Adrenal gland (tissue), 12 donors: Measurements from ENCODE around the gene PANX3. TPM values are rescaled to one million over a fixed set of nuclear protein-coding genes. Genes with fewer than 3 reads are reported as not detected.

Experiments
- DNase-seq, 7 donors: peaks; one replicate each; pipeline ENCODE4 v3.0.0-alpha.2; 2019 to 2020
- H3K27ac ChIP-seq, 5 donors: fragments of 200-600 bp; sonication (generic) in 4 of 5; 1 replicate in 3 of 5; 2 replicates in 2 of 5; pipeline versions ENCODE4 v1.5.1 to v1.8.0; 2016 to 2020; ENCODE audit warnings: mild to moderate bottlenecking in 1 of 5
- H3K27me3 ChIP-seq: fragments of 200-600 bp; 2 replicates; pipeline ENCODE4 v1.8.0; 2021
- H3K36me3 ChIP-seq, 2 donors: fragments of 200-600 bp; replicated peaks in 1 of 2; 1 replicate in 1 of 2; 2 replicates in 1 of 2; pipeline versions ENCODE4 v1.5.1 to v1.8.0; 2018 to 2022
- H3K4me1 ChIP-seq, 2 donors: fragments of 200-600 bp; replicated peaks in 1 of 2; 1 replicate in 1 of 2; 2 replicates in 1 of 2; pipeline versions ENCODE4 v1.5.1 to v1.8.0; 2018 to 2021
- H3K4me3 ChIP-seq, 4 donors: fragments of 200-600 bp; sonication (generic) in 3 of 4; one replicate each; pipeline ENCODE4 v1.5.1; 2016 to 2018
- H3K9me3 ChIP-seq, 3 donors: fragments of 200-600 bp; sonication (generic) in 1 of 3; replicated peaks in 1 of 3; 1 replicate in 2 of 3; 2 replicates in 1 of 3; pipeline versions ENCODE4 v1.5.1 to v1.8.0; 2016 to 2021
- POLR2A ChIP-seq, 2 donors: fragments of 450-650 bp; IDR thresholded peaks; one replicate each; pipeline ENCODE4 v1.6.1; 2017; ENCODE audit warnings: antibody characterized with exemption in 2 of 2, mild to moderate bottlenecking in 2 of 2, moderate library complexity in 1 of 2
- WGBS, 4 donors: extraction: QIAGEN DNeasy Blood & Tissue Kit in 2 of 4; methylation state at CpG; one replicate each; pipeline versions ENCODE4 v1.1.5 to v1.1.7; 2013 to 2017; 5-methylcytosine and 5-hydroxymethylcytosine counted together
- intact Hi-C, 2 donors: fragments of 100-400 bp; cut with DNase I; formaldehyde crosslinking; loops; one replicate each; pipeline versions ENCODE4 v1.14.1 to v1.15.0; 2022 to 2023
- polyA plus RNA-seq, 3 donors: library from polyadenylated mRNA; stranded (reverse); fragments of 200-250 nt in 2 of 3; fragments of 350-450 nt in 1 of 3; fragmentation: Illumina TruSeq in 1 of 3; extraction: RNeasy Lipid Tissue Mini Kit (QIAGEN cat#74804) in 1 of 3; gene quantifications; one replicate each; pipeline ENCODE4 v1.2.3, GENCODE V29; 2013 to 2014
- total RNA-seq, 9 donors: library from RNA; depleted of rRNA in 4 of 9; stranded (reverse); fragments of >200 nt in 4 of 9; fragments of 120-200 nt in 1 of 9; fragmentation: NEBNext Ultra II Directional in 1 of 9; extraction: Animal tissue kit (Norgen Biotek cat#: 25700) in 1 of 9; gene quantifications; one replicate each; pipeline versions ENCODE4 v1.1.0 to v1.2.4, GENCODE V29; 2013 to 2023
- TF ChIP-seq, protein P1 (sequence below), 6 experiments: fragments of 450-650 bp in 4 of 6; fragments of 200-600 bp in 2 of 6; sonication (generic) in 1 of 6; IDR thresholded peaks; 1 replicate in 5 of 6; 2 replicates in 1 of 6; pipeline versions ENCODE4 v1.5.1 to v1.8.0; 2016 to 2021; ENCODE audit warnings: antibody characterized with exemption in 6 of 6, mild to moderate bottlenecking in 2 of 6, moderate library complexity in 1 of 6
- donor health status: healthy with polysubstance abuse.
- donor health status: Bipolar disorder and iron deficiency.
- donor health status: DM: yes; HTN: yes; CAD: no.
- donor health status: DM: no; HTN: no; CAD: no.
- donor health status: DM: no; HTN: no; CAD: no.
- donor health status: DM: yes; HTN: yes; CAD: no.

The PANX3 gene
- total and polyA plus RNA-seq, 12 donors: not detected

DNA sequence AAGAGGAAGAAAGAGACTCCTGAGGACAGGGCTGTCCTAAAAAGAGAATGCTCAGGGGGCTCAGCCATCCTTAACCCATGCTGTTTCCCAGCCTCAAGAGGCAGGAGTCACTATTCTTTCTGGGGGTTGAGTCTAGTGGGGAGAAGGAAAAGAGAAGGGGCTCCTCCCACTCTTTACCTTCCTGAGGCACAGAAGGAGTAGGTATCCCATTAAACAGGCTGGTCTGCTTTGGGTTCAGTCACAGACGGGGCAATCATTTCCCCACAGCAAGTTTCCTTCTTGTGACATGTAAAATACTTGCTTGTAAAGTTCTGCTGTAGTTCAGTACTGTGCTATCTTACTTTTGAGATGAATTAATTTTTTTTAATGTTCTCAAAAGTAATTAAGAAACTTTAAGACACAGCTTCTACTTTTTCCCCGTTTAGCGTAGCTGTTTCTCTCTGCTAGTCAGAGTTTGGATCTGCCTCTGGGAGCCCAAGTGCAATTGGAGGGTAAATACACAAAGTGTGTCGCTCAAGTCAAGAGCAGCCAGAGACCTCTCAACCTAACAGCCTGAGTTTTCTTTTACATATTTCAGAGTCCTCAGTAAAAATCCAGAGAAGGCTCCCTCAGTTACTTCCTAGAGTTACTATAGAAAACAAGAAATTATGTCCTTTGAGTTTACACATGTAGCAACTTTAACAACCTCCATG, 26.4 kb upstream of the PANX3 start:
- no peaks in the 10 kb centered on the region for H3K9me3 ChIP-seq
- WGBS, 4 donors: 48 to 60% (median 58%) methylated on average over 4 of the region's 4 CpGs
- H3K27me3 ChIP-seq: peaks cover 3% of the 10 kb centered on the region
- no peak for DNase-seq
- no peak overlapping the region for H3K27ac ChIP-seq
- H3K36me3 ChIP-seq: no peaks in the 10 kb centered on the region
- intact Hi-C loops: loop anchor here (5.0 to 10.0 kb wide), 2 partner anchors 163 to 170 kb away; partner anchors contain the start of gene OR8B4 (in 1 of the 2)
- TF ChIP-seq, protein P1, sequence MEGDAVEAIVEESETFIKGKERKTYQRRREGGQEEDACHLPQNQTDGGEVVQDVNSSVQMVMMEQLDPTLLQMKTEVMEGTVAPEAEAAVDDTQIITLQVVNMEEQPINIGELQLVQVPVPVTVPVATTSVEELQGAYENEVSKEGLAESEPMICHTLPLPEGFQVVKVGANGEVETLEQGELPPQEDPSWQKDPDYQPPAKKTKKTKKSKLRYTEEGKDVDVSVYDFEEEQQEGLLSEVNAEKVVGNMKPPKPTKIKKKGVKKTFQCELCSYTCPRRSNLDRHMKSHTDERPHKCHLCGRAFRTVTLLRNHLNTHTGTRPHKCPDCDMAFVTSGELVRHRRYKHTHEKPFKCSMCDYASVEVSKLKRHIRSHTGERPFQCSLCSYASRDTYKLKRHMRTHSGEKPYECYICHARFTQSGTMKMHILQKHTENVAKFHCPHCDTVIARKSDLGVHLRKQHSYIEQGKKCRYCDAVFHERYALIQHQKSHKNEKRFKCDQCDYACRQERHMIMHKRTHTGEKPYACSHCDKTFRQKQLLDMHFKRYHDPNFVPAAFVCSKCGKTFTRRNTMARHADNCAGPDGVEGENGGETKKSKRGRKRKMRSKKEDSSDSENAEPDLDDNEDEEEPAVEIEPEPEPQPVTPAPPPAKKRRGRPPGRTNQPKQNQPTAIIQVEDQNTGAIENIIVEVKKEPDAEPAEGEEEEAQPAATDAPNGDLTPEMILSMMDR (IDR thresholded peaks at IDR 0.05): no peak
- TF ChIP-seq POLR2A (IDR thresholded peaks at IDR 0.05): no peak
- no peak overlapping the region for H3K4me3 ChIP-seq
- H3K4me1 ChIP-seq: no peaks in the 10 kb centered on the region

DNA sequence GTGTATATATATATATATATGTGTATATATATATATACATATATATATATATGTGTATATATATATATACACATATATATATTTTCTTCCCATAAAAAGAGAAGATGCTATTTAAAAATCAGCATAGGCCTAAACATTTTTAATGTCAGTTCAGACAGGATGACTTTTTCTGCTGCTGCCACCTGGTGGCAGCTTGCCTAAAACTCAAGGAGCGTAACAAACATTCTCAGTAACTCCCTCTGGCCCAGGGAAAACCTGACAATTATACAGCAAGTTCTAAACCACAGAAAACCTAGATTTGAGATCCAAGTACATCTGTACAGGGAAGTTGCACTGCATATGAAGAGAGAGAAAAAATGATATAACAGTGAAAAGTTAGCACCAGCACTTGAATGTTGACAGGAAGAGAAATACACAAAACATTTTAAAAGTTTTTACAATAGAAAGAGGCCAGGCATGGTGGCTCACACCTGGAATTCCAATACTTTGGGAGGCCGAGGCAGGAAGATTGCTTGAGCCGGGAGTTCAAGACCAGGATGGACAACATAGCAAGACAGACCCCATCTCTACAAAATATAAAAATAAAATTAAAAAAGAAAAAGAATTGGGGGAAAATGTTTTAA, 24.9 kb upstream of the PANX3 start:
- TF ChIP-seq, protein P1 (IDR thresholded peaks at IDR 0.05): peak; percentile 35 to 65 (median 51)
- TF ChIP-seq POLR2A (IDR thresholded peaks at IDR 0.05): no peak
- Histone ChIP-seq H3K4me3 (no peak overlapping the region), H3K9me3 (no peaks in the 10 kb centered on the region), H3K4me1 (no peaks in the 10 kb centered on the region), H3K27ac (no peak overlapping the region), H3K36me3 (no peaks in the 10 kb centered on the region), H3K27me3 (peaks cover 3% of the 10 kb centered on the region)
- peak; percentile 35 to 79 (median 61) for DNase-seq
- 24 to 35% (median 30%) methylated on average over 3 of the region's 3 CpGs for WGBS, 4 donors
- intact Hi-C loops: loop anchor here in 1 of 2 donors (10.0 kb wide), 1 partner anchor 172 kb away; no protein-coding TSS in a partner anchor

DNA sequence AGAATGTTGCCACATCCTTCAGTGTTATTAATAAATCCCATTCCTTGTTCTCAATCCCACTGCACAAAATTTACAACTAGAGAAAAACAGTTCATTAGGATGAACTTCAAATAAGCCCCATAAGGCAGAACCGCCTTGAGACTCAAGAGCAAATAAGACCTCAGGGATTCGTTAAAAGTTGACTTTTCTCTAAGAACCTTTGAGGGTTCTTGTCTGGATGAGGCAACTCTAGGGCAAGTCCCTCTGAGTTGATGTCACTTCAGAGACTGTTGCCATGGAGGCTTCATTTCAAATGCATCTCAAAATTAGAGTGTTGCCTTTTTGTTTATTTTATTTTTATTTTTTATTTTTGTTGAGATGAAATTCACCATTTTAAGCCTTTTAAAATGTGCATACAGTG, 19.8 kb upstream of the PANX3 start:
- no peak overlapping the region for H3K27ac ChIP-seq
- 75 to 78% (median 76%) methylated on average over 2 of the region's 2 CpGs for WGBS, 4 donors
- H3K4me1 ChIP-seq: no peaks in the 10 kb centered on the region
- no peak for DNase-seq
- H3K27me3 ChIP-seq: peaks cover 3% of the 10 kb centered on the region
- intact Hi-C loops: no loop called here
- H3K4me3 ChIP-seq: no peak overlapping the region
- TF ChIP-seq, protein P1 (IDR thresholded peaks at IDR 0.05): no peak
- TF ChIP-seq POLR2A (IDR thresholded peaks at IDR 0.05): no peak
- H3K9me3 ChIP-seq: no peaks in the 10 kb centered on the region
- H3K36me3 ChIP-seq: no peaks in the 10 kb centered on the region

DNA sequence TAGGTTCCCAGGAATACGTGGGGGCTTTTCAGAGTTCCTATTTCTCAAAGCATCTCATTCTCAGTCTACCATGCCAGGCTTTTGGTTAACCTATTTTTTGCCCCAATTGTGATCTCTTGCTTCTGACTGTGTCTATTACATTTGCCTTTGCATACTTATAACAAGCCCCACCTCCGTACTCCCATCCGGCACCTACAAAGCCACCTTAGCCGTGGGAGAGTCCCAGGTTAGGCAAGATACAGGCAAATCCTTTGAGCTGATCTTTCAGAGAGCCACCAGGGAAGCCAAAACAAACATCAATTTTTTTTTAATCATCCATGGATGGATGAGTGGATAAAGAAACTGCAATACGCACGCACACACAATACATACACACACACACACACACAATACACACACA, 18.6 kb upstream of the PANX3 start:
- Histone ChIP-seq H3K4me1 (no peaks in the 10 kb centered on the region), H3K9me3 (no peaks in the 10 kb centered on the region), H3K4me3 (no peak overlapping the region), H3K36me3 (no peaks in the 10 kb centered on the region), H3K27ac (no peak overlapping the region), H3K27me3 (peaks cover under 1% of the 10 kb centered on the region)
- TF ChIP-seq, protein P1 (IDR thresholded peaks at IDR 0.05): no peak
- no peak for TF ChIP-seq POLR2A (IDR thresholded peaks at IDR 0.05)
- no peak for DNase-seq
- intact Hi-C loops: no loop called here
- WGBS, 4 donors: 78 to 85% (median 84%) methylated on average over 6 of the region's 6 CpGs
